Pulmonary artery endothelial cell (primary cell): ENCODE results near the gene PPP1R9A. TPM values are rescaled to one million over a fixed set of nuclear protein-coding genes. Genes with fewer than 3 reads are reported as not detected.

Experiments
- DNase-seq: peaks from one replicate; pipeline ENCODE4 v3.0.0-alpha.2; 2011; ENCODE audit warnings: low read depth, low spot score
- total RNA-seq: library from RNA; depleted of rRNA; stranded (reverse); fragments of >200 nt; gene quantifications from 2 replicates; pipeline ENCODE4 v1.2.3, GENCODE V29; 2014

Gene PPP1R9A
- total RNA-seq, 1 donor from 2014 or later: 4.1 TPM

GRCh38 chr7:95198863-95199262 is 291.5 kb downstream of the PPP1R9A start:
- no peak for DNase-seq

DNA sequence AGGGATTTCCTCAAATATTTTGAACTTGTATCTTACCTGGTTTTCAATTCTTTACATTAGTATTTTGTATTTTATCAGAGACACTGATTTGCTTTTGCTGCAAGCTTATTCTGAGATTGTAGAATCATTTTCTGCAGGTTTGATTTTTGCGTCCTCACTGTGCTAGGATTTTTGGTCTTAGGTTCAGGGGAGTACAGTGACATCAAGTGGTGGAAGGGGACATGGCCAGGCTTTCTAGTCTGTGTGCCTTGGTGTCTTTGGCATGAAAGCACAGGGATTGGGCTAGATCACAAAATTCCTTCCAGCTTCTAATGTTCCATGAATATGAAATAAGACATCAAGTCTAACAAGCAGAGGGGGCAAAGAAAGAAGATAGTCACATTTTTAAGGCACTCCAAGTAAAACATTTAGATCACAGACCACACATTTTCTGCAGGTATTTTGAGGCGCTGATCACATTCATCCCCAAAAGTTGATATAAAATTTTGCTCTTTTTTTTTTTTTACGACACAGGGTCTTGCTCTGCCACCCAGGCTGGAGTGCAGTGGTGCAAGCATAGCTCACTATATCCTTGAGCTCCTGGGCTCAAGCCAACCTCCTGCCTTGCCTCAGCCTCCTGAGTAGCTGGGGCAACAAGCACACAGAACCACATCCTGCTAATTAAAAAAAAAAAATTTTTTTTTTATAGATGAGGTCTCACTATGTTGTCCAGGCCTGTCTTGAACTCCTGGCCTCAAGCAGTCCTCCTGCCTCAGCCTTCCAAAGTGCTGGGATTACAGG is 292.6 kb downstream of the PPP1R9A start:
- peak; percentile 3 for DNase-seq

- DNase-seq: no peak
These were observed 293.3 kb downstream of the PPP1R9A start for GRCh38 chr7:95200741-95201140.

- DNase-seq: no peak
These were observed 294.3 kb downstream of the PPP1R9A start for GRCh38 chr7:95201727-95202126.

GRCh38 chr7:95204618-95205017 is 297.2 kb downstream of the PPP1R9A start:
- DNase-seq: no peak

- no peak for DNase-seq
These were observed 298.4 kb downstream of the PPP1R9A start for GRCh38 chr7:95205665-95206225.

- no peak for DNase-seq
These were observed 301.9 kb downstream of the PPP1R9A start for GRCh38 chr7:95209276-95209675.

- DNase-seq: no peak
These were observed 302.4 kb downstream of the PPP1R9A start for GRCh38 chr7:95209788-95210187.

- no peak for DNase-seq
These were observed 305.8 kb downstream of the PPP1R9A start for GRCh38 chr7:95213148-95213547.

GRCh38 chr7:95213809-95214492 is 306.6 kb downstream of the PPP1R9A start:
- no peak for DNase-seq

DNA sequence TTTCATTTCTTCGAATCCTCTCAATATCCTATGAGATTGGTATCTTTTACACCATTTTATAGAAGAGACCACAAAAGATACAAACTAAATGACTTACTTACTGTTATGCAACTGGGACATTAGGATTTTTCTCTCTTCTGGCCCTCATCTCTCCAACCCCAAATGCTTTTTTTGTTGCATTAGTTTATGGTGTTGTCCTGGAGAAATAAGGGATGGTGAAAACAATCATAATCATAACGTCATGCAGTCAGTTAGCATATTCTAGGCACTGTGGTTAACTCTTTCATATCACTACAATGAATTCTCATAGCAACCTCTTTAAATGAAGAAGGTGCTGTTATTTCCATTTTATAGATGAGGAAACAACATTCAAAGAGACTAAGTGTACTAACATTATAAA is 312.3 kb downstream of the PPP1R9A start:
- no peak for DNase-seq

- DNase-seq: no peak
These were observed 312.9 kb downstream of the PPP1R9A start for GRCh38 chr7:95220328-95220727.

GRCh38 chr7:95225301-95225700 is 317.9 kb downstream of the PPP1R9A start:
- no peak for DNase-seq

DNA sequence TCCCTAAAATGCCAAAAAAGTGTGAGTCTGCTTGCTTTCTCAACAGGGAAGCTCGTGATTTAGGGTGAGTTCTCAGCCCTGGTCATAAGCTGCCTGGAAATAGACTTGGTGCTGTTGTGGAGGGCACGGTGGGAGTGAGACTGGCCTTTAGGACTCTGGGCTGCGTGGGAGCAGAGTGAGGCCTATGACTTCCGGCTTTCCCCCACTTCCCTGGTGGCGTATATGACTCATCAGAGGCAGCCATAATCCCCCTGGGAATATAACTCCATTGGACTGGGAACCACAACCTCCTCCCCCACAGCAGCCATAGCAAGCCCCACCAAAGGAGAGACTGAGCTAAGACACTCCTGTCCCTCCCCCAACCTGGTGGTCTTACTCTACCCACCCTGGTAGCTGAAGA is 321.9 kb downstream of the PPP1R9A start:
- no peak for DNase-seq

DNA sequence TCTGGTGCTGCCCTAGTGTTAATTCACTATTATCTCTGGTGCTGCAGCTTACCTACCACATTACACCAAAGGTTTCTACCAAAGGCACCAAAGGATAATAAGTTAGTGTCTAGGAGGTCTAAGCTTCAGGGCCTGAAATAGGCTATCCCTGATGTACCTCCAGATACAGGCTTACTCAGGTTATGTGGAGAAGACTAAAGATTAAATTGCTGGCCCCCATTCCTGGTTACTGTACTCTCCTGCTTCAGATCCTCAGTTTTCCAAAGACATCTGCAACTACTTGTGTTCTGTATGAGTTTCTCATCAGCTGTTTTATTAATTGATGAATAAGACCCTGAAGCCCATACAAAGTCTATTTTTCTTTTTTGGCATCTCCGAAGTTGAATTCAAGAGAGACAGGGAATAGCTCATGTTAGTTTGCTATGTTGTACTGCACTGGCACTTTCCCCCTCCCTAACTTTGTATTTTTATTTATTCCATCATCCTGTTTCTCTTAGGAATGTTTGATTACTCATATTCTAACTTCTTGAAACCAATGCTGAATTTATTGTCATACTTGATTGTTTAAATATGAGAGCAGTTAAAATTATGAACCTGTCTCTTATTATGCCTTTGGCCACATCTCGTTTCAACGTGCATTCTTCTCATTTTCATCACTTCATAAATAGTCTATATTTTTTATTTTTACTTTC is 331.0 kb downstream of the PPP1R9A start:
- no peak for DNase-seq

- no peak for DNase-seq
These were observed 333.5 kb downstream of the PPP1R9A start for GRCh38 chr7:95240921-95241320.

DNA sequence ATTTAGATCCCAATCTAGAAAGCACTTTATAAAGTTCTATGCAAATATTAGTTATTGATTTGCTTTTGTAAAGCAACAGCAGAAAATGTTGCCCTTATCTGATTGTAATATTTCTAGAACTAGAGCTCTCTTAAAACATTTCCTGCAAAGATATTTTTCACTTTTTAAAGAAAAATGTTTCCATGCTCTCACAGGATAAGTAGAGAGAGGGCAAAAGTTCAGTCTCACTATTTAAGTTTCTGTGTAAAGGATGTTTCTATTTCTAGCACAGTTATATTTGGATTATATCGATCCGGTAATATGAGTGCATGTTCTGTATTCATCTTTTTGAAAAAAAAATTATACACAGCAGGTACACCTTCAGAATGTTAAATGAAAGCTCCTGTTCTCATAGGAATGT is 334.9 kb downstream of the PPP1R9A start:
- no peak for DNase-seq

- no peak for DNase-seq
These were observed 337.2 kb downstream of the PPP1R9A start for GRCh38 chr7:95244616-95245015.

DNA sequence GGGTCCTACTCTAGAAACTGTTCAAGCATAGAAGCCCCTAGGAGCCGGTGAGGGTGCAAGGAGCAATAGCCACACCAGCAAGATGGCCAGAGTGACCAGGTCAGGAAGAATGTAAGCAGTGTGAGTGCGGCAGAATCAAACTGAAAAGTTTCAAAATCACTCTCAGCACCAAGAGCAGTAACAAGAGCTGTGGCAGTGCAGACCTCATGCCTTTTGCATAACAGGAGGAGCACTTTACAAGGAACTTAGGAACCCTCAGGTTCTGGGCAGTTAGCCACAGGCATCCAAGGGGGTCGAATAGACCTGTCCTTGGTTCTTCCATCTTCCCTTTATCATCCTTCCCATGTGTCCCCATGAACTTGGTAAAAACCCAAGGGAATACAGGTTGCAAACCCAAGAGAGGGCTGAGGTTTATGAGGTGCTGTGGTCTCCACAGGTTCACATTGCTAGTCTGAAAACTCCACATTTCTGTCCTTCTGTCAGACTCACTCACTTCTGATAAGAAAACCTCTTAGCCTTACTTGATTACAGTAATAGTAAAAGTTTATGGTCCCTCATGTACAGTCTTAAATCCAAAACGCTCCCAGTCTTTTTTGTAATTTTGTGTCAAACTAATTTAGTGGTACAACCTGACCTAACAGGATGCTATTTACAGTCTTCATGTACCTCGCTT is 338.6 kb downstream of the PPP1R9A start:
- DNase-seq: no peak

GRCh38 chr7:95246831-95247370 is 339.5 kb downstream of the PPP1R9A start:
- DNase-seq: peak; percentile 15

GRCh38 chr7:95250571-95250970 is 343.2 kb downstream of the PPP1R9A start:
- no peak for DNase-seq
